ENCODE data around the gene NENF. TPM values are rescaled to one million over a fixed set of nuclear protein-coding genes. Genes with fewer than 3 reads are reported as not detected.

Gene NENF
- polyA plus RNA-seq, 1 donor from 2014 or later, result 7.9 TPM

- H3K9me3 ChIP-seq (ENCODE audit: low read length), result no peaks in the 10 kb centered on the region
- H3K4me2 ChIP-seq (ENCODE audit: low read length), result no peak overlapping the region
- H3K79me2 ChIP-seq (replicated peaks; ENCODE audit: insufficient read depth, low read length), result no peaks in the 10 kb centered on the region
- H3K4me3 ChIP-seq (ENCODE audit: low read length), result no peak overlapping the region
- no peak for TF ChIP-seq MXI1 (conservative IDR thresholded peaks at IDR 0.05; ENCODE audit: poor library complexity, severe bottlenecking)
- TF ChIP-seq RAD21 (conservative IDR thresholded peaks at IDR 0.05), result no peak
- no peak for TF ChIP-seq SMC3 (conservative IDR thresholded peaks at IDR 0.05; ENCODE audit: poor library complexity)
- no peak for TF ChIP-seq EP300 (conservative IDR thresholded peaks at IDR 0.05; ENCODE audit: poor library complexity, severe bottlenecking)
- TF ChIP-seq EZH2 (IDR thresholded peaks at IDR 0.05; ENCODE audit: borderline replicate concordance, insufficient read depth, low read length, poor library complexity, severe bottlenecking), result no peak
- no peak for TF ChIP-seq TAF1 (IDR thresholded peaks at IDR 0.05; ENCODE audit: low read depth)
- no peak for TF ChIP-seq CTCF (IDR thresholded peaks at IDR 0.05; ENCODE audit: poor library complexity, severe bottlenecking)
- TF ChIP-seq, protein P1, sequence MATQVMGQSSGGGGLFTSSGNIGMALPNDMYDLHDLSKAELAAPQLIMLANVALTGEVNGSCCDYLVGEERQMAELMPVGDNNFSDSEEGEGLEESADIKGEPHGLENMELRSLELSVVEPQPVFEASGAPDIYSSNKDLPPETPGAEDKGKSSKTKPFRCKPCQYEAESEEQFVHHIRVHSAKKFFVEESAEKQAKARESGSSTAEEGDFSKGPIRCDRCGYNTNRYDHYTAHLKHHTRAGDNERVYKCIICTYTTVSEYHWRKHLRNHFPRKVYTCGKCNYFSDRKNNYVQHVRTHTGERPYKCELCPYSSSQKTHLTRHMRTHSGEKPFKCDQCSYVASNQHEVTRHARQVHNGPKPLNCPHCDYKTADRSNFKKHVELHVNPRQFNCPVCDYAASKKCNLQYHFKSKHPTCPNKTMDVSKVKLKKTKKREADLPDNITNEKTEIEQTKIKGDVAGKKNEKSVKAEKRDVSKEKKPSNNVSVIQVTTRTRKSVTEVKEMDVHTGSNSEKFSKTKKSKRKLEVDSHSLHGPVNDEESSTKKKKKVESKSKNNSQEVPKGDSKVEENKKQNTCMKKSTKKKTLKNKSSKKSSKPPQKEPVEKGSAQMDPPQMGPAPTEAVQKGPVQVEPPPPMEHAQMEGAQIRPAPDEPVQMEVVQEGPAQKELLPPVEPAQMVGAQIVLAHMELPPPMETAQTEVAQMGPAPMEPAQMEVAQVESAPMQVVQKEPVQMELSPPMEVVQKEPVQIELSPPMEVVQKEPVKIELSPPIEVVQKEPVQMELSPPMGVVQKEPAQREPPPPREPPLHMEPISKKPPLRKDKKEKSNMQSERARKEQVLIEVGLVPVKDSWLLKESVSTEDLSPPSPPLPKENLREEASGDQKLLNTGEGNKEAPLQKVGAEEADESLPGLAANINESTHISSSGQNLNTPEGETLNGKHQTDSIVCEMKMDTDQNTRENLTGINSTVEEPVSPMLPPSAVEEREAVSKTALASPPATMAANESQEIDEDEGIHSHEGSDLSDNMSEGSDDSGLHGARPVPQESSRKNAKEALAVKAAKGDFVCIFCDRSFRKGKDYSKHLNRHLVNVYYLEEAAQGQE (IDR thresholded peaks at IDR 0.05; ENCODE audit: borderline replicate concordance), result no peak
- TF ChIP-seq POLR2AphosphoS5 (IDR thresholded peaks at IDR 0.05), result no peak
- no peaks in the 10 kb centered on the region for H3F3A ChIP-seq (ENCODE audit: insufficient read depth, low read length, poor library complexity, severe bottlenecking)
- H3K36me3 ChIP-seq (ENCODE audit: insufficient read depth, low read length), result no peaks in the 10 kb centered on the region
- no peak overlapping the region for H2AFZ ChIP-seq (ENCODE audit: low read depth, low read length)
- H4K20me1 ChIP-seq (ENCODE audit: insufficient read depth), result no peaks in the 10 kb centered on the region
- H3K9ac ChIP-seq (ENCODE audit: low read length), result no peak overlapping the region
- H3K27me3 ChIP-seq (ENCODE audit: insufficient read depth, low read depth, low read length), result no peaks in the 10 kb centered on the region
- no peak overlapping the region for H3K27ac ChIP-seq (ENCODE audit: low read length)
- H3K9me2 ChIP-seq (ENCODE audit: insufficient read depth, low read length), result no peaks in the 10 kb centered on the region
Measured at GRCh38 chr1:212486619-212486975, 53.9 kb downstream of the NENF start.

DNA sequence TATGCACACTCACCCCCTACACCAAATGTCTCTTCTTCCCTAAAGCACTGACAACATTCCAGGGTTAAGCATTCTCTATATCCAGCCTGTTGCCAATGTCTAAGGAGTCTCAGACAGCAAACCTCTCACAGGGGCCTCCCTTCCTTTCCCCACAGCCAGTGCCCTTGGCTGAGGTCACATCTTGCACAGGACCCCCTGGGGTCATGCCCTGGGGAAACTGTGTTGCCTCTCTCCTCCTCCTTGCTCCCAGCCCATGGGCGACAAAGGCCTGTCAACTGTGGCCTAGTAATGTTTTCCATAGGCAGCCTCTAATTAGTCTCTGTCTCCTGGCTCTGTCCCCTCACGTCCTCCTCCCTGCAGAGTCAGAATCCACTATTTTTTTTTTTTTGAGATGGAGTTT lies 54.6 kb downstream of the NENF start:
- no peak overlapping the region for H3K4me2 ChIP-seq (ENCODE audit: low read length)
- H3K36me3 ChIP-seq (ENCODE audit: insufficient read depth, low read length), result no peaks in the 10 kb centered on the region
- no peak overlapping the region for H3K9ac ChIP-seq (ENCODE audit: low read length)
- no peak overlapping the region for H3K4me3 ChIP-seq (ENCODE audit: low read length)
- H3K9me3 ChIP-seq (ENCODE audit: low read length), result no peaks in the 10 kb centered on the region
- no peaks in the 10 kb centered on the region for H3K9me2 ChIP-seq (ENCODE audit: insufficient read depth, low read length)
- H2AFZ ChIP-seq (ENCODE audit: low read depth, low read length), result no peak overlapping the region
- H4K20me1 ChIP-seq (ENCODE audit: insufficient read depth), result no peaks in the 10 kb centered on the region
- no peaks in the 10 kb centered on the region for H3F3A ChIP-seq (ENCODE audit: insufficient read depth, low read length, poor library complexity, severe bottlenecking)
- no peaks in the 10 kb centered on the region for H3K79me2 ChIP-seq (replicated peaks; ENCODE audit: insufficient read depth, low read length)
- H3K27me3 ChIP-seq (ENCODE audit: insufficient read depth, low read depth, low read length), result no peaks in the 10 kb centered on the region
- no peak for TF ChIP-seq EP300 (conservative IDR thresholded peaks at IDR 0.05; ENCODE audit: poor library complexity, severe bottlenecking)
- TF ChIP-seq MXI1 (conservative IDR thresholded peaks at IDR 0.05; ENCODE audit: poor library complexity, severe bottlenecking), result no peak
- no peak for TF ChIP-seq SMC3 (conservative IDR thresholded peaks at IDR 0.05; ENCODE audit: poor library complexity)
- H3K27ac ChIP-seq (ENCODE audit: low read length), result no peak overlapping the region

Measured in neural cell (in vitro differentiated cells).